Ecto neural progenitor cell (in vitro differentiated cells): ENCODE measurements around the gene SDF2L1.
"Not testable (repeated sequence)": the region's sequence is repeated elsewhere in the genome, so short reads cannot be mapped to it uniquely, and the experiment has no call there.

Source experiments
- DNase-seq: peaks from one replicate; pipeline ENCODE4 v3.0.0-alpha.2; 2018; ENCODE audit warnings: low spot score

The SDF2L1 gene

GRCh38 chr22:21686634-21687393 lies 44.7 kb downstream of the SDF2L1 start:
- no peak for DNase-seq

GRCh38 chr22:21687685-21688259 lies 45.7 kb downstream of the SDF2L1 start:
- DNase-seq = no peak

GRCh38 chr22:21688341-21688705 lies 46.2 kb downstream of the SDF2L1 start:
- no peak for DNase-seq

GRCh38 chr22:21688706-21689381 lies 46.7 kb downstream of the SDF2L1 start:
- DNase-seq = no peak

GRCh38 chr22:21690401-21690801 lies 48.3 kb downstream of the SDF2L1 start:
- DNase-seq = no peak

- DNase-seq = no peak
These were observed 49.7 kb downstream of the SDF2L1 start for GRCh38 chr22:21691816-21692215.

- DNase-seq = not testable (repeated sequence)
These were observed 50.8 kb downstream of the SDF2L1 start for GRCh38 chr22:21692856-21693255.

- DNase-seq = no peak
These were observed 51.4 kb downstream of the SDF2L1 start for GRCh38 chr22:21693333-21693998.
